Measurements from ENCODE around the gene DNAH11.
"Not testable (repeated sequence)": the region's sequence is repeated elsewhere in the genome, so short reads cannot be mapped to it uniquely, and the experiment has no call there.

The DNAH11 gene

GRCh38 chr7:21718391-21718790, 175.6 kb downstream of the DNAH11 start:
- DNase-seq = no peak

DNA sequence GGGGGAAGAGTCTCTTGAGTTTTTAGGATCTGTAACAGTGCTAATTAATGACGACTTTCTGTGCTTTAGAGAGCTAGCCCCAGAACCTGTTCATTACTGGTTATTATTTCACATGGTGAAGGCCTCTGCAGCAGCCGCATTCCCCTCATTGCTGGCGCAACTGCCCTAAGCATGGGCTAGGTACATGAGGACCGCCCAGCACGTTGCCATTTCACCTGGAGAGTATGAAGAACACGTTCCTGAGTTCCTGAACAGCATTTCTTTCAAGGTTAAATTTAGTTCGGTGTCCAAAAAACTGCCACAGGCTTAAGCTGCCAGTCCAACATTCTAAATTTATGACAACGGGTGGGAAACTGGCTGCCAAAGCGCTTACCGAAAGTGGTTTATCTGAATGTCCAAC, 177.0 kb downstream of the DNAH11 start:
- DNase-seq = no peak

DNA sequence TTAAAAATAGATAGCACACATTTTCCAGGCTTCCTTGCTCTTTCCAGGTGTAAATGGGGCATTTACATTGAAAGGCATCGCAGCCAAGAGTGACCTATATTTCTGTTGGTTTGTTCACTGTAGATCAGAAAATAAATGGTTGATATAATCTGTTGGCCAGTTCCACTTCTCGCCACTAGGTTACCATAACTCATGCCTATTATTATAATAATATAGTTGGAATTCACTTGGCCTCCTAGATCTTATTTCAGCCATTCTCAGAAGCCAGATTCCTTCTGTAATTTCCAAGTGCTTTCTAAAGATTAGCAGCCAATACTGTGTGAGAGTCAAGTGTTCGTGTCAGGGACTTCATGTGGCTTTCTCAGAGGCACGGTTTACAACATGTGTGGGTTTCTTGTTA, 179.5 kb downstream of the DNAH11 start:
- DNase-seq = no peak

DNA sequence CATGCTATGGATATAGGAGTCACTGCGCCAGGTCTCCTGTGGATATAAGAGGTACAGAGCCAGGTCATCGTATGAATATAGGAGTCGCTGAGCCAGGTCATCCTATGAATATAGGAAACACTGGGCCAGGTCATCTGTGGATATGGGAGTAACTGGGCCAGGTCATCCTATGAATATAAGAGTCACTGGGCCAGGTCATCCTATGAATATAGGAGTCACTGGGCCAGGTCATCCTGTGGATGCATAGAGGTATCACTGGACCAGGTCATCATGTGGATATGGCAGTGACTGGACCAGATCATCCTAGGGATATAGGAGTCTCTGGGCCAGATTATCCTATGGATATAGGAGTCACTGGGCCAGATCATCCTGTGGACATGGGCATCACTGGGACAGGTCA, 181.7 kb downstream of the DNAH11 start:
- no peak for DNase-seq

GRCh38 chr7:21730399-21730798, 187.6 kb downstream of the DNAH11 start:
- no peak for DNase-seq

DNA sequence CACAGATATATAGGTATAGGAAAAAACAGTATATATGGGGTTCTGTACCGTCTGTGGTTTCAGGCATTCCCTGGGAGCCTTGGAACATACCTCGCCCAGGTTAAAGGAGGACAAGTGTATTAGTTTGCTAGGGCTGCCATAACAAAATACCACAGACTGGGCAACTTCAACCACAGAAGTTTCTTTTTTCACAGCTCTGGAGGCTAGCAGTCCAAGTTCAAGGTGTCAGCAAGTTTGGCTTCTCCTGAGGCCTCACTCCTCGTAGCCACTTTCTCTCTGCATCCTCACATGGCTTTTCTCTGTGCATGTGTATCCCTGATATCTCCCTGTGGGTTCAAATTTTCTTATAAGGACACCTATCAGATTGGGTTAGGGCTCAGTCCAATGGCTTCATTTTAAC, 189.1 kb downstream of the DNAH11 start:
- no peak for DNase-seq

DNA sequence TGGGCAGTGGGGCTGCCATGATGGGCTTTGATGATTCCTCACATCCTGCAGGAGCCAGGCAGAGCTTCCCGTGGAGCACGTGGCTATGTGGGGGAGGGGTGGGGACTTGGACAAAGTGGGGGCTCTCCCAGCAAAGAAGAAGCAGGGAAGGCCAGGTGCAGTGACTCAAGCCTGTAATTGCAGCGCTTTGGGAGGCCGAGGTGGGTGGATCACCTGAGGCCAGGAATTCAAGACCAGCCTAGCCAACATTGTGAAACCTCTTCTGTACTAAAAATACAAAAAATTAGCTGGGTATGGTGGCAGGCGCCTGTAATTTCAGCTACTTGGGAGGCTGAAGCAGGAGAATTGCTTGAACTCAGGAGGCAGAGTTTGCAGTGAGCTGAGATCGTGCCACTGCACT, 190.1 kb downstream of the DNAH11 start:
- DNase-seq = not testable (repeated sequence)

DNA sequence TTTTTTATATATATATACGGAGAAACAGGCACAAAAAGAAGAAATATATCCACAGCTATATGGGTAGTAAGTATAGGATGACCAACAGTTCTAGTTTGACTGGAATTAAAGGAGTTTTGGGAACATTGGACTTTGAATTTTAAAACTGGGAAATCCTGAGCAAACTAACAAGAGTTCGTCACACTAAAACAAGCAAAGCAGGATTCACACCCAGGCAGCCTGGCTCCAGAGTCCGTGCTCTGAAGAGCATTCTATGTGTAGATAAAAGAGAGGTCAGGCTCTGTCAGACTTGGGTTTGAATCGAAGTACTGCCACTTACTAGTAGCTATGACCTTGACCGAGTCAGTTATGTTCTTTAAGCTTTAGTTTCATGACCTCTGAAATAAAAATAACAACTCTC, 191.0 kb downstream of the DNAH11 start:
- no peak for DNase-seq

- no peak for DNase-seq
Observed at GRCh38 chr7:21743493-21743892, 200.7 kb downstream of the DNAH11 start.

- DNase-seq = no peak
Observed at GRCh38 chr7:21746949-21747348, 204.1 kb downstream of the DNAH11 start.

- no peak for DNase-seq
Observed at GRCh38 chr7:21747806-21748205, 205.0 kb downstream of the DNAH11 start.

DNA sequence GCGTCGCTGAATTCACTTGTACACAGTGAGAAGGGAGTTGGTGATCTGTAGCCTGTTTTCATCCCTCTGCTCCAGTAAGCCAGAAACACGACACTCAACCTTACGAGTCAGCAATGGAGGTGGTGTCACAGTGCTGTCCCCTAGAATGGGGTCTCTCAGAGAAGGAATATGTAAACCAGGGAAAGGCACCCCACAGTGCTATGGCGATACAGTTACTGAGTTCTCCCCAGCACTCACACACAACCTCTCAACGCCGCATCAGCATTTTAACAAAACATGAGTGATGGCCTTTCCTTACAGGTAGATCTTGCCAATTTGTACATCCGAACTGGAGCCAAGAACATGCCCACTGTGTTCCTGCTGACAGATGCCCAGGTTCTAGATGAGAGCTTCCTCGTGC, 206.5 kb downstream of the DNAH11 start:
- DNase-seq = no peak

DNA sequence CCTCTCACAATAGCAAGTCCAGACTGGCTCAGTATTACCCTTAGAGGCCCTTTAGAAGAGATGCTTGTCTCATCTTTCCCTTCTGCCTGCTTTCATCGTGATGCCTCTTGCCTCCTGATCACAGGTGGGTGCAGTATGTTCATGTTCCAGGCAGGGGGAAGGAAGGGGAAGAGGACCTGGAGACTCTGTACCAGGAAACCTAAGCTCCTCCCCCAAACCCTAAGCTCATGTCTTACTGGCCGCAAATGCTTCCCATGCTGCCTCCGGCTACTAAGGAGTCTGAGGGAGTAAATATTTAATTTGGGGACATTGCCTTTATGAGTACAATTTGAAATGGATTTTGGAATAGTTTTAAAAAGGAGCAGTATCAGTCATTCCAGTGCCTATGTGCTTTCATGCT, 210.2 kb downstream of the DNAH11 start:
- DNase-seq = no peak

DNA sequence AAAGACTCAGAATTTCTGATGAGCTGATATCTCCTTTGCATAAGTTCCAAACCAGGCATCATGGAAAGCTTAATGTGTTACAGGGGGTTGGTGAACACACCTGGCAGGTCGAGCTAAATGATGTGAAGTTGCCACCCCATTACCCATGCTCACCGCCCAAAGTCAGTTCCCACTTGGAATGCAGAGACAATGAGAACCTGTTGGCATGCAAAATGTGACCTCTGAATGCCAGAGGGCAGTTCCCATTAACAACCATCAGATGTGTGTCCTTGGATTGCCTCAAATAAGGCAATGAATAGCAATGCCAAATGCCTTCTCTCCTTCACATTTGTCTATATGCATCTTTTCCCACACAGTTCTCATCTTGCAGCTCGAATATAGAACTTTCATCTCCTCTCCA, 212.1 kb downstream of the DNAH11 start:
- DNase-seq = no peak

- DNase-seq = no peak
Observed at GRCh38 chr7:21757537-21758282, 214.9 kb downstream of the DNAH11 start.

DNA sequence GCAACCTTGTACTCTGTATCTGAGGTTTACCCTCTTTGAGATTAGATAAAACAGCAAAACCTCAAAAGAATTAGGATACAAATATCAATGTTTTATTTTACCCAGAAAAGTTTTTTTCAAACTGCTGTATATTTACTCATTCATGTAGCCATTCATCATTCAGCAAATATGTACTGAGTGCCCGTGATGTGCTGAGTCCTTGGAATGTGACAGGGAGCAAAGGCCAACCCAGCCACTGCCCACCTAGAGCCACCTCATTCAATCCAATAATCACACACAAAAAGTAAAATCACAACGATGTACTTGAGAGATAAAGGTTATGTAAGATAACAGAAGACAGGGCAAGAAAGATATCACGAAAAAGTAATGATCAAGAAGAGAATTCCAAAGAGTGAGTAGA, 215.4 kb downstream of the DNAH11 start:
- no peak for DNase-seq

GRCh38 chr7:21762469-21762868, 219.6 kb downstream of the DNAH11 start:
- DNase-seq = no peak

DNA sequence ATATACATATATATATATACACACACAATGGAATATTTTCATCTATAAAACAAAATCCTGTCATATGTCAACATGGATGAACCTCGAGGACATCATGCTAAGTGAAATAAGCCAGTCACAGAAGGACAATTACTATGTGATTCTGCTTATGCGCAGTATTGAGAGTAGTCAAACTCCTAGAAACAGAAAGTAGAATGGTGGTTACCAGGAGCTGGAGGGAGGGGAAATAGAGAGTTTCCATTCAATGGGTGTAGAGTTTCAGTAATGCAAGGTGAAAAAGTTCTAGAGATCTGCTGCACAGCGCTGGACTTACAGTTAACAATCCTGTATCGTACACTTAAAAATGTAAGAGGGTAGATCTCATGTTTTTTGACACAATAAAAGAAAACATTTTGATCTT, 221.0 kb downstream of the DNAH11 start:
- DNase-seq = no peak

DNA sequence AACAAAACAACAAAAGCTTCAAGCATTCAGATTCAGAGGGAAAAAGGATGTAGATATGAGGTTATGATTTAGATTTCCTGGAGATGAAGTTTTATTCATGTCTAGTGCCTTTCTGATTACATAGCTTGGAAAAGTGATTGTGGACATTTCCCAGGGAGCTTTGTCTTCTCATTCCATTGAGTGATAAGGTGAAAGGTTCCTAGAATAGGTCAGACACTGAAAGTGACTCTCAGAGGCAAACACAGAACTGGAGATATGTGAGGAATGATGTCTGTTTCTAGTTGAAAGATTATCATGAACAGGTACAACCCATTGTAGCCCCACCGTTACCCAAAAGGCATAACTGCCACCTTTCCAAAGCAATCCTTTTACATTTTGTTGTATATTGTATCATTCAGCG, 223.4 kb downstream of the DNAH11 start:
- DNase-seq = no peak

DNA sequence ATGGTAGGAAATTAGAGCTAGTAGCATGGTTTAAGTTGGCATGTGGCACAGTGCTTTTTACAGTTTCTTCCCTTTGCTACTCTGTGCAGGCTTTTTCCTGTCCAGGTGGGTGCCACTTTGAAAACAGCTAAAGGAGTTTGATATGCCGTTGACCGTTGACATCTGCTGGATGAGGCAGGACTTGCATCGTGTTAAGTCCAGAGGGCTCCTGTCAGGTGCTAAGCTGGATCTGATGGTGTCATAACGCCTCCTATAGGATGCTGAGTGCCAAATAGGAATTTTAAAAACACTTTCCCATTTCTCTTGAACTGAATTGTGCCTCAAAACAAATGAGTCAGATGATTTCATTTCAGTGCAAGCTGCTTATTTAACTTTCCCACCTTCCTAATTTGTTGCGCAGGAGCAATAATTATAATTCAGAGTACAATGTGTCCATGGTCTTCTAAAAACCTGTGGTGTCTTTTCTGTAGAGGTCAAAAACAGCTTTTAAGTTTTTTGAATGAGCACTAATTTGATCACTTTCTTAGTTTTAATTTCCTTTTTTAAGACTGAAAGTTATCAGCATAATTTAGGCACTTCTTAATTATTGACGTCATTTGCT, 224.6 kb downstream of the DNAH11 start:
- DNase-seq = peak; percentile 91 to 96

DNA sequence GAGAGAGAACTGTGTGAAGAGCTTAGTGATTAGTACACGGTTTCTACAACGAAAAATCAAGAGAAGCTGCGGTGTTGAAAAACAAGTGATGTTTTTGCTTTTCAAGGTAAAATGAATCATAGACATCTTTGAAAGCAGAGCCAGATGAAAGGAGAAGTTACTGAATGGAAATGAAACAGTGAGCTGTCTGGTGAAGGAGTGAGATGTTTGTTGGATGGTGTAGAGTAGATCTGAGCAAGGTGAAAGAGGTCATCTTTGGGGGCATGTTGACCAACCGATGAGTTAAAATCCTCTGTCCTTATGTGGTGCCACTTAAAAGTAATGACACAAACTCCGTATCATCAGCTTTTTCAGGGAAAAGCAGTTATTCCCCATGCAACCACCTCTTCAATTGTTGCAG, 225.4 kb downstream of the DNAH11 start:
- no peak for DNase-seq

GRCh38 chr7:21771266-21771665, 228.4 kb downstream of the DNAH11 start:
- DNase-seq = no peak

- peak; percentile 16 to 55 for DNase-seq
Observed at GRCh38 chr7:21771906-21772610, 229.2 kb downstream of the DNAH11 start.

GRCh38 chr7:21773326-21773725, 230.5 kb downstream of the DNAH11 start:
- DNase-seq = no peak
